GM12891 (cell line): Measurements from ENCODE around the gene OR9Q1.

Experiments used
- POLR2A ChIP-seq: IDR thresholded peaks from 2 replicates; pipeline ENCODE4 v1.6.1; 2011; ENCODE audit warnings: low read depth, low read length, control low read depth
- POLR2AphosphoS5 ChIP-seq: IDR thresholded peaks from 2 replicates; pipeline ENCODE4 v1.6.1; 2011; ENCODE audit warnings: low read depth, low read length, control low read depth
- POU2F2 ChIP-seq: IDR thresholded peaks from 2 replicates; pipeline ENCODE4 v1.6.1; 2011; ENCODE audit warnings: low read depth, mild to moderate bottlenecking, control low read depth, low read length, moderate library complexity
- SPI1 ChIP-seq: IDR thresholded peaks from 2 replicates; pipeline ENCODE4 v1.6.1; 2011; ENCODE audit warnings: low read depth, low read length, control low read depth
- TAF1 ChIP-seq: IDR thresholded peaks from 2 replicates; pipeline ENCODE4 v1.6.1; 2011; ENCODE audit warnings: low read depth, low read length, control low read depth

DNA sequence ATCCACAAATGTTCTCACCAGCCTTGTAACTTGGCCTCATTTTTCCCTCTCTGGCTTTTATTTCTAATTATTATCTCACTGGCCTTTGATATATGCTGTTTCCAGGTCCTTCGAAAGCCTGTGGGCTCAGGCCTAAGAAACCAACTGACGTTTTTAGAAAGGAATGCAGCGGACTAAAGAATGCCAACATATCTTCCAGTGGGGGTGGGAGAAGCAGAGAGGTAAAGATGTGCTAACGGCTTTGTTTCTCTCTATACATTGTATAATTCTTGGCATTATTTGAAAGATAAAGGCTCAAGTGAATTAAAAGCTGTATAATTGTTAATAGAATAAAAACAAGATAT is 35.3 kb downstream of the OR9Q1 start:
- TF ChIP-seq POLR2A = no peak
- no peak for TF ChIP-seq TAF1
- TF ChIP-seq POLR2AphosphoS5 = no peak
- no peak for TF ChIP-seq POU2F2
- no peak for TF ChIP-seq SPI1
